Suprapubic skin (tissue), 3 donors: Measurements from ENCODE around the gene PIGR.

Experiments used
- EP300 ChIP-seq: sonication (generic); formaldehyde crosslinking; IDR thresholded peaks from one replicate; pipeline ENCODE4 v1.6.1; 2017; ENCODE audit warnings: antibody characterized with exemption
- POLR2A ChIP-seq, 2 donors: fragments of 450-650 bp; IDR thresholded peaks; one replicate each; pipeline ENCODE4 v1.6.1; 2017; ENCODE audit warnings: antibody characterized with exemption in 2 of 2, mild to moderate bottlenecking in 2 of 2, moderate library complexity in 2 of 2
- TF ChIP-seq, protein P1 (sequence below), 2 donors: fragments of 200-600 bp in 1 of 2; fragments of 450-650 bp in 1 of 2; sonication (generic) in 1 of 2; IDR thresholded peaks; one replicate each; pipeline ENCODE4 v1.5.1; 2016 to 2019; ENCODE audit warnings: antibody characterized with exemption in 2 of 2, mild to moderate bottlenecking in 1 of 2, moderate library complexity in 1 of 2

DNA sequence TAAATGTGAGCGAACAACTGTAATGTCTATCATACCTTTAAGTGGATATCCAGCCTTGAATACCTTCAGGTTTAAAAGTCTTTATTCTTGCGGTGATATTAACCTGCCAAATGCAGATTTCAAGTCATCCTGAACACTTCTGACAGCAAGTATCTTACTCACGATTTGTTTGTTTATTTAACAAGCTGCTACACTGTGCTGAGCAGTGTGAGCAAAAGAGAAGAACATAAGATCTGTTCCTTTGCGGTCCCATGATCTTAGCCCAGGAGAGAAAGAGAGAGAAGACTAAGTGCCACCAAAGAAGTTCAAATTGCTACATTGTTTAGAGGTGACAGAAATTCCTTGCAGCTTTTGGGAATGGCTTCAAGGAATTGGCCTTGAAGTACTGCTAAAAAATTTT, 58.6 kb downstream of the PIGR start:
- TF ChIP-seq, protein P1, sequence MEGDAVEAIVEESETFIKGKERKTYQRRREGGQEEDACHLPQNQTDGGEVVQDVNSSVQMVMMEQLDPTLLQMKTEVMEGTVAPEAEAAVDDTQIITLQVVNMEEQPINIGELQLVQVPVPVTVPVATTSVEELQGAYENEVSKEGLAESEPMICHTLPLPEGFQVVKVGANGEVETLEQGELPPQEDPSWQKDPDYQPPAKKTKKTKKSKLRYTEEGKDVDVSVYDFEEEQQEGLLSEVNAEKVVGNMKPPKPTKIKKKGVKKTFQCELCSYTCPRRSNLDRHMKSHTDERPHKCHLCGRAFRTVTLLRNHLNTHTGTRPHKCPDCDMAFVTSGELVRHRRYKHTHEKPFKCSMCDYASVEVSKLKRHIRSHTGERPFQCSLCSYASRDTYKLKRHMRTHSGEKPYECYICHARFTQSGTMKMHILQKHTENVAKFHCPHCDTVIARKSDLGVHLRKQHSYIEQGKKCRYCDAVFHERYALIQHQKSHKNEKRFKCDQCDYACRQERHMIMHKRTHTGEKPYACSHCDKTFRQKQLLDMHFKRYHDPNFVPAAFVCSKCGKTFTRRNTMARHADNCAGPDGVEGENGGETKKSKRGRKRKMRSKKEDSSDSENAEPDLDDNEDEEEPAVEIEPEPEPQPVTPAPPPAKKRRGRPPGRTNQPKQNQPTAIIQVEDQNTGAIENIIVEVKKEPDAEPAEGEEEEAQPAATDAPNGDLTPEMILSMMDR (IDR thresholded peaks at IDR 0.05): no peak
- TF ChIP-seq POLR2A (IDR thresholded peaks at IDR 0.05) (no peak), EP300 (no peak)
